PC-9 (cell line): ENCODE measurements around the gene TNRC6C.

Source experiments
- CTCF ChIP-seq: fragments of 200-600 bp; sonication (generic); conservative IDR thresholded peaks from 2 replicates; pipeline ENCODE4 v1.6.1; 2017; ENCODE audit warnings: mixed run types, antibody characterized with exemption, mild to moderate bottlenecking, moderate library complexity
- EZH2 ChIP-seq: fragments of 200-600 bp; sonication (generic); IDR thresholded peaks from 2 replicates; pipeline ENCODE4 v1.8.0; 2017; ENCODE audit warnings: antibody characterized with exemption, low read depth

DNA sequence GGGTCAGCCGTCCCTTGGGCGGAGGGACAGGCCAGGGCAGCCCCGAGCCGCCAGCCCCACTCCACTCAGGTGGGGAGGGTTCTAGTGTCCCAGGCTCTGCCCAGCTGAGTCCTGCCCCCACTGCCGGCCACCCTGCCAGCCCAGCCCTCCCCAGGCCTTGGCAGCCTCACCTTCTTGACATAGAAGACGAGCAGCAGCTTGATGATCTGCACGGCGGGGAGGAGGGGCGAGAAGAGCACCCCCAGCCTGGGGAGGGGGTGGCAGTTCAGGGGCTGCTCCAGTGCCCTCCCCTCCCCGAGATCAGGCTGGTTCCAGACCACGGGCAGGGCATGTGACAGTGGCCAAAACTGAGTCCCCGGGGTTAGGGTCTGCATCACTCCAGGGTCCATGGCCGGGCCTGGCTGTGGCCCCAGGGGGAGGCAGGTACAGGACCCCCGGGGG, 160.3 kb downstream of the TNRC6C start:
- no peak for TF ChIP-seq CTCF
- no peak for TF ChIP-seq EZH2
